Mucosa of descending colon (tissue), 3 donors: ENCODE results near the gene ANKRD11. TPM values are rescaled to one million over a fixed set of nuclear protein-coding genes. Genes with fewer than 3 reads are reported as not detected.

ENCODE experiments used
- ATAC-seq: fragments of 200-7000 bp; cut with Tn5 transposase; one replicate; pipeline ENCODE4 v1.9.1; 2020; ENCODE audit warnings: mild to moderate bottlenecking, moderate library complexity
- DNase-seq, 3 donors: peaks; one replicate each; pipeline ENCODE4 v3.0.0-alpha.2; 2020
- H3K36me3 ChIP-seq: fragments of 200-600 bp; one replicate; pipeline ENCODE4 v1.8.0; 2021; ENCODE audit warnings: low read depth, mild to moderate bottlenecking
- H3K4me1 ChIP-seq: fragments of 200-600 bp; one replicate; pipeline ENCODE4 v1.8.0; 2021; ENCODE audit warnings: low read depth, mild to moderate bottlenecking
- H3K4me3 ChIP-seq: fragments of 200-600 bp; one replicate; pipeline ENCODE4 v1.8.0; 2021; ENCODE audit warnings: mild to moderate bottlenecking
- H3K9me3 ChIP-seq: fragments of 200-600 bp; one replicate; pipeline ENCODE4 v1.8.0; 2021; ENCODE audit warnings: mild to moderate bottlenecking
- intact Hi-C, 2 donors: fragments of 100-400 bp; cut with DNase I in 1 of 2; cut with micrococcal nuclease in 1 of 2; formaldehyde crosslinking; loops; one replicate each; pipeline versions ENCODE4 v1.11.0 to v1.11.1; 2022; cut with DNase I, micrococcal nuclease
- total RNA-seq, 3 donors: library from RNA; stranded (reverse); fragmentation: NEBNext Ultra II Directional in 2 of 3; extraction: Animal tissue kit (Norgen Biotek cat#: 25700) in 2 of 3; gene quantifications; one replicate each; pipeline versions ENCODE4 v1.2.1 to v1.2.4, GENCODE V29; 2021 to 2023
- TF ChIP-seq, protein P1 (sequence below): fragments of 200-600 bp; IDR thresholded peaks from one replicate; pipeline ENCODE4 v1.8.0; 2022; ENCODE audit warnings: antibody characterized with exemption, mild to moderate bottlenecking
- donor health status: DM: no; HTN: no; CAD: no; lungs with moderate emphysema.
- donor health status: DM: no; HTN: no; CAD: no.
- donor health status: DM: no; HTN: yes; CAD: no.

Gene ANKRD11
- total RNA-seq, 3 donors from 2014 or later, result 125 to 127 (median 127) TPM

GRCh38 chr16:89442990-89443726 is 47.2 kb downstream of the ANKRD11 start:
- TF ChIP-seq, protein P1, sequence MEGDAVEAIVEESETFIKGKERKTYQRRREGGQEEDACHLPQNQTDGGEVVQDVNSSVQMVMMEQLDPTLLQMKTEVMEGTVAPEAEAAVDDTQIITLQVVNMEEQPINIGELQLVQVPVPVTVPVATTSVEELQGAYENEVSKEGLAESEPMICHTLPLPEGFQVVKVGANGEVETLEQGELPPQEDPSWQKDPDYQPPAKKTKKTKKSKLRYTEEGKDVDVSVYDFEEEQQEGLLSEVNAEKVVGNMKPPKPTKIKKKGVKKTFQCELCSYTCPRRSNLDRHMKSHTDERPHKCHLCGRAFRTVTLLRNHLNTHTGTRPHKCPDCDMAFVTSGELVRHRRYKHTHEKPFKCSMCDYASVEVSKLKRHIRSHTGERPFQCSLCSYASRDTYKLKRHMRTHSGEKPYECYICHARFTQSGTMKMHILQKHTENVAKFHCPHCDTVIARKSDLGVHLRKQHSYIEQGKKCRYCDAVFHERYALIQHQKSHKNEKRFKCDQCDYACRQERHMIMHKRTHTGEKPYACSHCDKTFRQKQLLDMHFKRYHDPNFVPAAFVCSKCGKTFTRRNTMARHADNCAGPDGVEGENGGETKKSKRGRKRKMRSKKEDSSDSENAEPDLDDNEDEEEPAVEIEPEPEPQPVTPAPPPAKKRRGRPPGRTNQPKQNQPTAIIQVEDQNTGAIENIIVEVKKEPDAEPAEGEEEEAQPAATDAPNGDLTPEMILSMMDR, result no peak
- H3K9me3 ChIP-seq, result no peaks in the 10 kb centered on the region
- DNase-seq (peak in 2 of 3 donors; percentile 45 to 79), ATAC-seq (peak; percentile 68)
- H3K4me1 ChIP-seq, result peaks cover 70% of the 10 kb centered on the region
- H3K4me3 ChIP-seq, result no peak overlapping the region
- no peaks in the 10 kb centered on the region for H3K36me3 ChIP-seq
- intact Hi-C loops, result no loop called here

DNA sequence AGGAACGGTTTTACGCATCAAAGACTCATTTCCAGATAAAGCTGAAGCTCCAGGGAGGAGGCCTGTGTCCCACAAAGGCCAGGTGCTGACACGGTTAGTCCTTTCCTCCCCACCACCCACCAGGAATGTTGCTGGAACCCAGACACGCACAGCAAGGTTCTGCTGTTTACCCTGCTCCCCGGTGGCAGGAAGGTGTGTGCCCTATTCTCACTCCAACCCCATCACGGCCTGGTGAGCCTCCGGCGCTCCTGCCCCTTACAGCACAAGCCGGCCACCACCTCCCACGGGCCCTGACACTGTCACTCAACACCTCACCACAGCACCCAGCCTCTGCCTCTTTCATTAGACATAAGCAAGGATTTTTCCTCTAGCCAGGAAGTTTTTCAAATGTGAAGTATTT is 47.8 kb downstream of the ANKRD11 start:
- DNase-seq (peak in 1 of 3 donors; percentile 52), ATAC-seq (no peak)
- no peaks in the 10 kb centered on the region for H3K36me3 ChIP-seq
- intact Hi-C loops, result no loop called here
- H3K4me1 ChIP-seq, result peaks cover 70% of the 10 kb centered on the region
- H3K4me3 ChIP-seq, result no peak overlapping the region
- TF ChIP-seq, protein P1, result no peak
- H3K9me3 ChIP-seq, result no peaks in the 10 kb centered on the region

GRCh38 chr16:89439659-89440058 is 50.7 kb downstream of the ANKRD11 start:
- no peaks in the 10 kb centered on the region for H3K9me3 ChIP-seq
- no peak for ATAC-seq
- H3K36me3 ChIP-seq, result no peaks in the 10 kb centered on the region
- peak in 1 of 3 donors; percentile 22 for DNase-seq
- intact Hi-C loops, result no loop called here
- TF ChIP-seq, protein P1, result no peak
- H3K4me1 ChIP-seq, result peaks cover 67% of the 10 kb centered on the region
- H3K4me3 ChIP-seq, result no peak overlapping the region

GRCh38 chr16:89437991-89438390 is 52.4 kb downstream of the ANKRD11 start:
- intact Hi-C loops, result no loop called here
- Histone ChIP-seq H3K4me3 (no peak overlapping the region), H3K36me3 (no peaks in the 10 kb centered on the region), H3K4me1 (peaks cover 55% of the 10 kb centered on the region), H3K9me3 (no peaks in the 10 kb centered on the region)
- ATAC-seq (peak; percentile 93), DNase-seq (peak; percentile 40 to 67 (median 65))
- TF ChIP-seq, protein P1, result no peak

GRCh38 chr16:89437251-89437987 is 52.9 kb downstream of the ANKRD11 start:
- no peaks in the 10 kb centered on the region for H3K9me3 ChIP-seq
- no peak overlapping the region for H3K4me3 ChIP-seq
- TF ChIP-seq, protein P1, result no peak
- H3K4me1 ChIP-seq, result peaks cover 53% of the 10 kb centered on the region
- no peak for ATAC-seq
- no peaks in the 10 kb centered on the region for H3K36me3 ChIP-seq
- peak in 1 of 3 donors; percentile 42 for DNase-seq
- intact Hi-C loops, result no loop called here
